GM12878 (cell line): ENCODE results near the gene NFU1.

ENCODE experiments used
- CREB1 ChIP-seq: IDR thresholded peaks from 2 replicates; pipeline ENCODE4 v1.6.1; 2012; ENCODE audit warnings: low read depth, mild to moderate bottlenecking, inconsistent platforms
- CTCF ChIP-seq, 3 experiments: IDR thresholded peaks in 2 of 3; conservative IDR thresholded peaks in 1 of 3; 2 replicates each; pipeline ENCODE4 v1.5.1; 2011; ENCODE audit warnings: low read depth in 3 of 3, low read length in 3 of 3, mild to moderate bottlenecking in 3 of 3, control low read depth in 2 of 3, moderate library complexity in 2 of 3, inconsistent platforms in 1 of 3, mixed read lengths in 1 of 3; ENCODE audit not compliant: control insufficient read depth in 2 of 3, insufficient read depth in 1 of 3; ENCODE audit errors: extremely low read depth in 1 of 3
- ETV6 ChIP-seq, 2 experiments: fragments of 450-650 bp in 1 of 2; IDR thresholded peaks in 1 of 2; conservative IDR thresholded peaks in 1 of 2; 2 replicates each; pipeline ENCODE4 v1.6.1; 2014; ENCODE audit warnings: antibody characterized with exemption in 1 of 2, borderline replicate concordance in 1 of 2, low read depth in 1 of 2, mild to moderate bottlenecking in 1 of 2, moderate library complexity in 1 of 2
- EZH2 ChIP-seq: IDR thresholded peaks from 2 replicates; pipeline ENCODE4 v1.6.1; 2012; ENCODE audit warnings: low read depth, mild to moderate bottlenecking, control low read depth, inconsistent platforms, low read length, borderline replicate concordance; ENCODE audit not compliant: control insufficient read depth
- MXI1 ChIP-seq: fragments of 150-350 bp; IDR thresholded peaks from 2 replicates; pipeline ENCODE4 v1.6.1; 2011; ENCODE audit warnings: low read depth, mild to moderate bottlenecking, inconsistent platforms, low read length, improper control_type of control experiment
- PBX3 ChIP-seq: IDR thresholded peaks from 2 replicates; pipeline ENCODE4 v1.6.1; 2011; ENCODE audit warnings: mild to moderate bottlenecking, low read depth, low read length, moderate library complexity; ENCODE audit not compliant: insufficient replicate concordance
- POLR2A ChIP-seq: IDR thresholded peaks from 2 replicates; pipeline ENCODE4 v1.6.1; 2011; ENCODE audit warnings: low read depth, mild to moderate bottlenecking, low read length
- RAD21 ChIP-seq: IDR thresholded peaks from 2 replicates; pipeline ENCODE4 v1.6.1; 2011; ENCODE audit warnings: mild to moderate bottlenecking, low read depth, low read length, moderate library complexity; ENCODE audit not compliant: insufficient read depth
- RCOR1 ChIP-seq: conservative IDR thresholded peaks from 2 replicates; pipeline ENCODE4 v1.6.1; 2012; ENCODE audit warnings: low read depth, low read length, improper control_type of control experiment
- SIX5 ChIP-seq: IDR thresholded peaks from 2 replicates; pipeline ENCODE4 v1.6.1; 2011; ENCODE audit warnings: mild to moderate bottlenecking, low read depth, low read length, moderate library complexity; ENCODE audit not compliant: severe bottlenecking
- TARDBP ChIP-seq: IDR thresholded peaks from 2 replicates; pipeline ENCODE4 v1.6.1; 2016; ENCODE audit warnings: borderline replicate concordance
- ZBED1 ChIP-seq: IDR thresholded peaks from 2 replicates; pipeline ENCODE4 v1.6.1; 2016; ENCODE audit warnings: borderline replicate concordance
- TF ChIP-seq, protein P1 (sequence below): IDR thresholded peaks from 2 replicates; pipeline ENCODE4 v1.6.1; 2012; ENCODE audit warnings: mild to moderate bottlenecking, low read depth, low read length

DNA sequence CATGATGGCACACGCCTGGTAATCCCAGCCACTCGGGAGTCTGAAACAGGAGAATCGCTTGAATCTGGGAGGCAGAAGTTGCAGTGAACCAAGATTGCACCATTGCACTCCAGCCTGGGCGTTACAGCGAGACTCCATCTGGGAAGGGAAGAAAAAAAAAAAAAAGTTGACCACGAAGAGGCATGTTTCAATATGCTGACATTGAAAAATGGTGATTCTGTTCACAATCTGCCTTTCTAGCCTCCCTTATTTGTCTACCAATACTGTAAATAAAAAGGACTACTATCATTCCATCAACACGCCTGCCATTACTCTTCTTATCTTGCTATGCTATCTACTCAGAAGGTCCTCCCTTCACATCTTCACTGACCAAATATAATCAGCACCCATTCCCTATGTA is 68.6 kb downstream of the NFU1 start:
- TF ChIP-seq POLR2A (no peak), ETV6 (conservative IDR thresholded peaks at IDR 0.05 in 1 of 2, IDR thresholded peaks at IDR 0.05 in 1 of 2; ENCODE audit: borderline replicate concordance in 1 of 2, low read depth in 1 of 2) (no peak), RCOR1 (no peak), ZBED1 (no peak), EZH2 (no peak), RAD21 (no peak), CREB1 (no peak), TARDBP (no peak), CTCF (IDR thresholded peaks at IDR 0.05 in 2 of 3, conservative IDR thresholded peaks at IDR 0.05 in 1 of 3; ENCODE audit: control insufficient read depth in 2 of 3, extremely low read depth in 1 of 3, insufficient read depth in 1 of 3, low read depth in 3 of 3, low read length in 3 of 3) (no peak), MXI1 (no peak), SIX5 (no peak), PBX3 (no peak)
- TF ChIP-seq, protein P1, sequence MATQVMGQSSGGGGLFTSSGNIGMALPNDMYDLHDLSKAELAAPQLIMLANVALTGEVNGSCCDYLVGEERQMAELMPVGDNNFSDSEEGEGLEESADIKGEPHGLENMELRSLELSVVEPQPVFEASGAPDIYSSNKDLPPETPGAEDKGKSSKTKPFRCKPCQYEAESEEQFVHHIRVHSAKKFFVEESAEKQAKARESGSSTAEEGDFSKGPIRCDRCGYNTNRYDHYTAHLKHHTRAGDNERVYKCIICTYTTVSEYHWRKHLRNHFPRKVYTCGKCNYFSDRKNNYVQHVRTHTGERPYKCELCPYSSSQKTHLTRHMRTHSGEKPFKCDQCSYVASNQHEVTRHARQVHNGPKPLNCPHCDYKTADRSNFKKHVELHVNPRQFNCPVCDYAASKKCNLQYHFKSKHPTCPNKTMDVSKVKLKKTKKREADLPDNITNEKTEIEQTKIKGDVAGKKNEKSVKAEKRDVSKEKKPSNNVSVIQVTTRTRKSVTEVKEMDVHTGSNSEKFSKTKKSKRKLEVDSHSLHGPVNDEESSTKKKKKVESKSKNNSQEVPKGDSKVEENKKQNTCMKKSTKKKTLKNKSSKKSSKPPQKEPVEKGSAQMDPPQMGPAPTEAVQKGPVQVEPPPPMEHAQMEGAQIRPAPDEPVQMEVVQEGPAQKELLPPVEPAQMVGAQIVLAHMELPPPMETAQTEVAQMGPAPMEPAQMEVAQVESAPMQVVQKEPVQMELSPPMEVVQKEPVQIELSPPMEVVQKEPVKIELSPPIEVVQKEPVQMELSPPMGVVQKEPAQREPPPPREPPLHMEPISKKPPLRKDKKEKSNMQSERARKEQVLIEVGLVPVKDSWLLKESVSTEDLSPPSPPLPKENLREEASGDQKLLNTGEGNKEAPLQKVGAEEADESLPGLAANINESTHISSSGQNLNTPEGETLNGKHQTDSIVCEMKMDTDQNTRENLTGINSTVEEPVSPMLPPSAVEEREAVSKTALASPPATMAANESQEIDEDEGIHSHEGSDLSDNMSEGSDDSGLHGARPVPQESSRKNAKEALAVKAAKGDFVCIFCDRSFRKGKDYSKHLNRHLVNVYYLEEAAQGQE, result no peak
